ENCODE data around the gene CPNE4. TPM values are rescaled to one million over a fixed set of nuclear protein-coding genes. Genes with fewer than 3 reads are reported as not detected.

Gene CPNE4
- total and polyA plus RNA-seq, 5 experiments from 2014 or later = not detected

DNA sequence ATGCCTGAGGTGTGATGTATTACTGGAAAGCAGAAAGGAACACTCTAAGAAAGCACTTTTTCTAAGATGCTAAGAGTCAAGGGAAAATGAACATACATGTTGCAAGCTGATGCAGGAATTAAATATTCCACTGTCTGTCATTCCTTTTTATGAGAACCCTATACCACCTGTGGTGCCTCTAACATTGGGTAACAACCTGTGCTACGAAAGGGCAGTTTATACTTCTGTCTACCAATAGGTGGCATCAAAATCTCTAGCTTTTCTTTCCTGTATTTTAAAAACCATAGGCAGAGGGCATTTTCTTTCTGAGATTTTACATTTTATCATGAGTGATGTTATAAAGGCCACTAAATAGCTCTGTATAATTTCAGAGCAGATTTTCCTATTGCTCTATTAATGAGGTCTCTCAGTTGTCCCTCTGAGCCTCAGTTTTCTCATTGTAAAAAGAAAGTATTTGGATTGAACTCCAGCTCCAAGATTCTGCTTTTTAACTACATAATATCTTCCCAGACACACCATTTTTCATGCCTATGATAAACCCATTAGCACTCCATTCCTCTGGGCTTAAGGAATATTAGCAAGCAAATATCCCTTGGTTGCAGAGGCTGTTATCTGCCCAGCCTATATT, 3.5 kb upstream of the CPNE4 start:
- H3K4me3 Mint-ChIP-seq = no peak overlapping the region
- H3K27me3 Mint-ChIP-seq = peaks cover 33 to 58% (median 48%) of the 10 kb centered on the region in 5 donors
- peaks cover 0 to 6% (median 4%) of the 10 kb centered on the region in 3 donors for H3K36me3 Mint-ChIP-seq
- ATAC-seq (no peak), DNase-seq (no peak)
- peaks cover 0 to 16% (median 6%) of the 10 kb centered on the region in 9 donors for H3K9me3 Mint-ChIP-seq
- POLR2A ChIA-PET = no interaction called here
- H3K27ac Mint-ChIP-seq = no peak overlapping the region
- peaks cover 2 to 16% (median 12%) of the 10 kb centered on the region in 4 donors for H3K4me1 Mint-ChIP-seq

DNA sequence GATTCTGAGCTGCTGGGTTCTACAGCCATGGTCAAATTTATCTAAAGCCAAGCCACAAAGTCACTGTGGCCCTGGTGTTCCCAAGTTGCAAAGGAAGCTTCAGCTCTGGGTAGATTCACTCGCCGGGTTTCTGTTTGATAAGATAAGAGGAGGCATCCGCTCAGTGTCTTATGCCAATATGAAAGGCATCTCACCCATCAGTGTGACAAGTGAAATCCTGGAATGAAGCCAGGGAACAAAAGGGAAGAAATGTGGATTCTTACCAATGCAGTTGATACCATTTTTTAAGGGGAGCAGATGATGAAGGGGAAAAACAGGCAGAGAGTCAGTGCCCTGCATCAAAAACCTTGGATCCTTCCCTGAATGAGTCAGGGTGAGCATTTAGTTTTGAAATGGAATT, 2.8 kb upstream of the CPNE4 start:
- no peak overlapping the region for H3K4me3 Mint-ChIP-seq
- H3K36me3 Mint-ChIP-seq = peaks cover 0 to 10% (median 4%) of the 10 kb centered on the region in 3 donors
- POLR2A ChIA-PET = no interaction called here
- no peak overlapping the region for H3K27ac Mint-ChIP-seq
- DNase-seq (no peak), ATAC-seq (no peak)
- H3K9me3 Mint-ChIP-seq = peaks cover 0 to 16% (median 6%) of the 10 kb centered on the region in 9 donors
- H3K4me1 Mint-ChIP-seq = peaks cover 2 to 16% (median 12%) of the 10 kb centered on the region in 4 donors
- peaks cover 38 to 64% (median 55%) of the 10 kb centered on the region in 5 donors for H3K27me3 Mint-ChIP-seq

DNA sequence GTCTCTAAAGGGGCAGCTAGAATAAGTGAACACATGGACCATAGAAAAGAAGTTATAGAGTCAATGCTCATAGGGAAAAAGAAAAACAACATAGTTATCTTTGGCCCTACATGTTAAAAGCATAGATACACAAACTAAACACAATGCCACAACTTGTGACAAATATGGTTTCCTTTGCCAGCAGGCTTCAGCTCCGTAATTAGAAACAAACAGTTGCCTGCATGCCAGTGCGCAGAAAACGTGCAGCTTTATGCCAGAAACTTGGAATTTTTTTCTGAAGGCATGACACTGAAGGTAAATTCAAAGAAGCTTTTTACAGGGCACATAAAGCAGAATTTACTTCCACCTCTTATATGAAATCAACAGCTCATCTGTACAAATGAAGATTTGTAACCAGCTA, 2.2 kb upstream of the CPNE4 start:
- H3K4me3 Mint-ChIP-seq = no peak overlapping the region
- ATAC-seq = no peak

DNA sequence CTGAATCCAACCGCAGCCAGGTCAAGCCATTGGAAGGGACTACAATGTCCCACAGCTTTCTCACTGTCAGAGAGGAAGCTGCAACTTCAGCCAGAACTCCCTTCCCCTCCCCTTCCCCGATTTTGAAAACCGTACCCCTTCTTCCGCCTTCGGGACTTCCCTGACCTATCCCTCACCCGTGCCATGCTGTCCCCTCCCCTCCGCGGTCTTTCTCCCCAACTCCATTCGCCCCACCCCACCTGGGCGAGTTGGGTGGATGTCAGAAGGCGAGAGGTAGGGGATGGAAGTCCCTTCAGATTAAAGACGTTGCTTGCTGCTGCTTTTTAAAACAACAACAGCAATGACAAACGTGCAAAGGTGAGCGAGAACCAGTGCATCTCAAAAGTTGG, 723 bp downstream of the CPNE4 start:
- Mint-ChIP-seq H3K4me3 (peak overlapping the region in 5 of 10 donors; percentile 32 to 71 (median 40)), H3K27ac (no peak overlapping the region), H3K4me1 (peaks cover 2 to 16% (median 12%) of the 10 kb centered on the region in 4 donors), H3K27me3 (peaks cover 52 to 89% (median 72%) of the 10 kb centered on the region in 5 donors), H3K9me3 (peaks cover 0 to 16% (median 6%) of the 10 kb centered on the region in 9 donors), H3K36me3 (peaks cover 0 to 10% (median 4%) of the 10 kb centered on the region in 3 donors)
- DNase-seq (no peak), ATAC-seq (no peak)
- POLR2A ChIA-PET = no interaction called here

More for the DNA sequence above, 2.2 kb upstream of the CPNE4 start:
- Mint-ChIP-seq H3K4me1 (peaks cover 2 to 16% (median 12%) of the 10 kb centered on the region in 4 donors), H3K9me3 (peaks cover 0 to 16% (median 6%) of the 10 kb centered on the region in 9 donors), H3K36me3 (peaks cover 0 to 10% (median 4%) of the 10 kb centered on the region in 3 donors), H3K27me3 (peaks cover 44 to 70% (median 60%) of the 10 kb centered on the region in 5 donors), H3K27ac (no peak overlapping the region)
- POLR2A ChIA-PET = no interaction called here
- DNase-seq = no peak

DNA sequence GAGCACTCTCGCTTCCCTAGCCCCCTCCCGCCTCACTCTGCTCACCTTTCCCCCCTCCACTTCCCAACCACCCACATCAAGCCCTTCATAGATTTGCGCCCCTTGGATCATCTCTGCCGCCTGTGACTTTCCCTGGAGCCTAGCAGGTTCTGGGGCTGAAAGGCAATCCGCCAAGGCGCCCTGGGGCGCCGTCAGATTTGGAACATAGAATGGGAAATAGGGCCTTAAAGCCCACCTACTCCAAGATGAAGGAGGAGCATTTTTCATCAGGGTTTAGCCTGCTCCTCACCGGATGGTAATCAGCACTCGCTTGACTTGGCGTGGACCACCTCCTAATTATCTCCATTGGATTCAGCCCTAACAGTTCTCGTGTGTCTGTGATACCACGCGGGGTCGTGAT, 1.3 kb downstream of the CPNE4 start:
- Mint-ChIP-seq H3K27ac (no peak overlapping the region), H3K27me3 (peaks cover 51 to 92% (median 75%) of the 10 kb centered on the region in 5 donors), H3K4me3 (no peak overlapping the region), H3K36me3 (peaks cover 0 to 10% (median 4%) of the 10 kb centered on the region in 3 donors), H3K4me1 (peaks cover 2 to 16% (median 12%) of the 10 kb centered on the region in 4 donors), H3K9me3 (peaks cover 0 to 16% (median 6%) of the 10 kb centered on the region in 9 donors)
- POLR2A ChIA-PET = no interaction called here
- DNase-seq (no peak), ATAC-seq (no peak)

DNA sequence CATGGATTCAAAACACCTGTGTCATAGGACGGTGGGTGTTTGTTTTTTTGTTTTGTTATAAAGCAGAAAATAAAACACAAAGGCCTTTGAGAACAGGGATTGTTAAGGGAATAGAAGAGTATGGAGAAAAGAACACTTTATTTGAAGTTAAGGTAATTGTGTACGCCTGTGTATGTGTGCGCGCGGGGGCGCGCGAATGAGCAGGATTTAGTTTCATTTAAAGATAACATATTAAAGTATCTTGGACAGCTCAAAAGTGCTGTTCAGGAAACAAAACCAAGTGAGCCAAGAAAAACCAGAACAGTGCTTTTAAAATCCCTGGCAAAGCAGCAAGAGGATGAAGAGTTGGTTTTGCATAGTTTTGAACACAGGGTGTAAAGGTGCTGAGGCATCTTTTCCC, 1.9 kb downstream of the CPNE4 start:
- ATAC-seq (no peak), DNase-seq (no peak)
- Mint-ChIP-seq H3K4me3 (peak overlapping the region in 1 of 10 donors; percentile 9), H3K27ac (no peak overlapping the region), H3K9me3 (peaks cover 0 to 16% (median 6%) of the 10 kb centered on the region in 9 donors), H3K36me3 (peaks cover 0 to 10% (median 4%) of the 10 kb centered on the region in 3 donors), H3K27me3 (peaks cover 53 to 91% (median 77%) of the 10 kb centered on the region in 5 donors), H3K4me1 (peaks cover 2 to 16% (median 12%) of the 10 kb centered on the region in 4 donors)
- POLR2A ChIA-PET = no interaction called here

DNA sequence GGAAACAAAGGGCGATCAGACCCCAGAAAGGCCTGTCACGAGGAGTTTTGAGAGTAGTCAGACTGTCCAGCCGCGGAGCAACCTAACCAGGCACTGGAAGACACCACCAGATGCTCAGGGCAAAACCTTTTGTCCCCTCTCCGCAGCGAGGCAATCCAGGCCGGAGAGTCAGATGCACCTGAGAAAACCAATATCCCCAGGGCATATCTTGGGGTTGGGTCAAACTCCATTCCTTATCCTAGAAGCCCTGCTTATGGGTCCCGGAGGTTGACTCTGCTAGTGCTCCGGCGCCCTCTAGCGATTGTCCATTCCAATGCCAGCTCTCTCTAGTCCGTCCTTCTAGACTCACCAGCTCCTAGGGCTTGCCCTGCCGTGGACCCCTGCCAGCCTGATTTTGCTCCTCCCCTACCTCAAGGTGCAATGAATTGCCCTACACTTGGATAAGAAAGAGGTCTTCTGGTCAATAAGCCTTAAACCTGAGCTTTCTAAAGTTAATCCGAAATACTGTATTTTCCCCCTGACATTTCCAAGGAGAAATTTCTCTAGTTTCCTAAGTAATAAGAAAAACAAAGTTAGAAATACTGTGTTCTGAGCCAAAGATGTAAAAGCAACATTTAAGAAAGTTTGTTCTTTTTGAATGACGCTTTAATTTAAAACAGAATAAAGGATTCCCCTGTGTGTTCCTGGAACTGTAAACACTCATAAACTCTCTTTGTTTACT, 5.5 kb downstream of the CPNE4 start:
- POLR2A ChIA-PET = no interaction called here
- Mint-ChIP-seq H3K27me3 (peaks cover 34 to 64% (median 52%) of the 10 kb centered on the region in 5 donors), H3K4me3 (no peak overlapping the region), H3K36me3 (peaks cover 0 to 4% (median under 1%) of the 10 kb centered on the region in 3 donors), H3K4me1 (peaks cover under 1 to 9% (median 6%) of the 10 kb centered on the region in 4 donors), H3K27ac (no peak overlapping the region), H3K9me3 (peaks cover 0 to 6% (median 0%) of the 10 kb centered on the region in 9 donors)
- DNase-seq (peak in 6 of 10 donors; percentile 12 to 31 (median 18)), ATAC-seq (peak in 1 of 2 donors; percentile 20)

DNA sequence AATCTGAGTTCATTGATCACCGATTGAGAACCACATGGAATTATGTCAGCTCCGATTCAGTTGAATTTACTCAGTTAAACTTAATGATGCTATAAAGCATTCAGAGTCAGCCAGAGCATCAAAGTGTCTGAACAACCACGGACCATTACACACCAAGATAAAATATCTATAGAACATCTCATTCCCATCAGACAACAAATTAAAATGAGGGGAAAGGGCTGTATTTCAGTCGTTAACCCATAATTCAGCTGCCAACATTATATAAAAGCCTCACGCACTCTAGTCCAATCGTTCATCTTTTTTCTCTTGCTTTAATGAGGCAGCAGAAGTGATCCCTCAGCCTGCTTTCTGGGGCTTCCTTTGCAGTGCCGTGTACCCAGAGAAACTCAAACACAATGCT, 11.9 kb downstream of the CPNE4 start:
- Mint-ChIP-seq H3K27ac (no peak overlapping the region), H3K36me3 (no peaks in the 10 kb centered on the region), H3K4me1 (no peaks in the 10 kb centered on the region), H3K9me3 (no peaks in the 10 kb centered on the region), H3K4me3 (no peak overlapping the region), H3K27me3 (peaks cover 3 to 15% (median 13%) of the 10 kb centered on the region in 5 donors)
- POLR2A ChIA-PET = no interaction called here
- DNase-seq (no peak), ATAC-seq (no peak)

DNA sequence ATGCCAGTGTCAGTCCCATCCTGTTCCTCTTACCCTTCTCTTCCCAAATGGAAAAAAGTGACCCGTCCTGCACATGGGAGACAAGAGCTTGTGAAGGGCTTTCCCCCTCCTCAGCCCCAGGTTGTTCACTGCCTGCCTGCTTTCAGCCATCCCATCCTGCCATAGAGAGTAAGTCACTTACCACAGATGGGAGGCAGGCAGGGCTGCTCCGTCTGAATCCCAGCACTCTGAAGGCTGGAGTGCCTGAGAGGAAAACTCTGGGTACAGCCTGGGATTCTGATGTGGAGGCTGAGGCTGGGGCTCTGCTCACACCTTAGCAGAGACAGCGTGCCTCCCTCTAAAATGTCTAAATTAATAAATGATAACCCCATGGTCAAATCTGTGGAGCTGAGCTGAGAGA, 14.8 kb downstream of the CPNE4 start:
- DNase-seq = no peak
- ATAC-seq = no peak
- H3K36me3 Mint-ChIP-seq = no peaks in the 10 kb centered on the region

DNA sequence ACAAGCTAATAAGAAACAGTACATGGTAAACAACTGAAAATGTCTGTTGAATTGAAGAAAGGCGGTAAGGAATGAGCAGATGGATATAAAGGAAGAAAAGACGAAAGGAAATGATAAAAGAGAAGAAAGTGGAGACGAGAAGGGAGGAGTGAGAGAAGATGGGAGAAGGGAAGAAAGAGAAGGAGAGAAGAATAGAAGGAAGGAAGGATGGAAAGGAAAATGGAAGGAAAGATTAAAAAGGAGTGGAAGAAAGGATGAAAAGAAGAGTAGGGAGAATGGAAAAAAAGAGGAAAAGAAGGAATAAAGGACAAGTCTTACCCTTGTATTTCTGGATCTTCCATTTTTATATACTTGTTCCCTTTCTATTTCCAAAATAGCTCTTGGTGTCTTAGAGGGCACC, 17.7 kb downstream of the CPNE4 start:
- H3K4me1 Mint-ChIP-seq = no peaks in the 10 kb centered on the region
- POLR2A ChIA-PET = no interaction called here
- H3K4me3 Mint-ChIP-seq = no peak overlapping the region
- no peaks in the 10 kb centered on the region for H3K9me3 Mint-ChIP-seq
- ATAC-seq (no peak), DNase-seq (no peak)
- H3K36me3 Mint-ChIP-seq = no peaks in the 10 kb centered on the region
- peaks cover 8 to 24% (median 12%) of the 10 kb centered on the region in 5 donors for H3K27me3 Mint-ChIP-seq
- no peak overlapping the region for H3K27ac Mint-ChIP-seq

More for the DNA sequence above, 14.8 kb downstream of the CPNE4 start:
- no peaks in the 10 kb centered on the region for H3K4me1 Mint-ChIP-seq
- peak overlapping the region in 1 of 10 donors; percentile 35 for H3K27ac Mint-ChIP-seq
- POLR2A ChIA-PET = no interaction called here
- H3K4me3 Mint-ChIP-seq = no peak overlapping the region
- H3K27me3 Mint-ChIP-seq = peaks cover 9 to 25% (median 13%) of the 10 kb centered on the region in 5 donors
- H3K9me3 Mint-ChIP-seq = no peaks in the 10 kb centered on the region

DNA sequence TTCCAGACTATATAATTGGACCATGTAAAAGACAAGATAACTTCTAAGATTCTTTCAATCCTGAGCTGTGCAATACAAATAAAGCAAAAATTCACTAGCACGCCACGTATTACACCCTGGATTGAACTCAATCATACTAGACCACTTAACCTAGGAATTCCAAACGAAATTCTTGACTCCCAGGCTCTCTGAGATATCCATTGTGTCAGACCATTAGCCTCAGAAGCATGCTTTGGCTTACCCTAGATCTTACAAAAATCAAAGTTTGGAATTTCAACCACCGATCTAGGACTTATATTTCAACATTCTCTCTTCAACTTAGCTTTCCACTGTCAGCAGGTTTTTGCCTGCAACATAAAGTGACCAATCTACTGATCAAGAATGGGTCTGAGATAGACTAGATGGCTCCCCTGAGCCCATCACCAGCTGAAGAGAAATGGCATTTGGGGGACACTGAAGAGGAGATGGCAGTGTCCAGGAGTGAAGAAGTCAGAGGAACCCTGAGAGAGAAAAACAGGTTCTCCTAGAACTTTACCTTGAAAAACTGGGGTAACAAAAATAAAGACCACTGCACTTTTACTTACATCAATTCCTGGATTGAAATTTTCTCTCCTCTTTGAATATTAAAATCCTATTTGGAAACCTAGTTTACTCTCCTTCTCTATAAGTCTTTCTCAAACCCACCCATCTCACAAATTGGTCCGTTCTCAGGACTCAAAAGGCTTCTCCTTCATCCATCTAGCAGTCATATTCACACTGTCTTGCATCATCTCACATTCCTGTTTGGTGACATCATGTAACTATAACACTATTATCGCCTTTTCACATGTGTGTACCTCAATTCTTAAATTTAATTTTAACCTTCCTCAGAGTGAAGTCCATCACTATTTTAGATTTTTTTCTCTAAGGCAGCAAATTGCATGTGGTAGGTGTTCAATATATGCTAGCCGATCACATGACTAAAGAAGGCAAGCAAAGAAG, 18.5 kb downstream of the CPNE4 start:
- Mint-ChIP-seq H3K27me3 (peaks cover 8 to 24% (median 12%) of the 10 kb centered on the region in 5 donors), H3K36me3 (no peaks in the 10 kb centered on the region), H3K4me3 (no peak overlapping the region), H3K4me1 (no peaks in the 10 kb centered on the region), H3K27ac (no peak overlapping the region), H3K9me3 (no peaks in the 10 kb centered on the region)
- no peak for DNase-seq
- no peak for ATAC-seq
- POLR2A ChIA-PET = no interaction called here

DNA sequence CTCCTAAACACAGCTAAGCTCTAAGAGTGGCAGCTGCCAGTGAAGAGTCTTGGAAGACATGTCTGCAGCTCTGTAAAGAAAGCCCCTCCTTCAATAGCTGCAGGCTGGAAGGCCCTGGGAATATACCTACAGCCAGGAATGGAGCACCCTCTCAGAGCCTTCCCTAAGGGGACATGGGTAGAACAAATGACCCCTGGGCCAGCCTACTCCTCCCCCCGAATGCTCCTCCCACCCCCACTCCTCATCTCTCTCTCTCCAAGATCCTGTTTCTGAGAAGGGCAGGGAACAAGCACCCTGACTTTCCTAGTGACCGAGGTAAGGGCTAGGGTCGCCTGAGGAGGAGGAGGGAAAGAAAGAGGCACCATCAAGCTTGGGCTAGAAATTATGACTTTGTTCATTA, 20.7 kb downstream of the CPNE4 start:
- H3K36me3 Mint-ChIP-seq = no peaks in the 10 kb centered on the region
- POLR2A ChIA-PET = no interaction called here
- no peak overlapping the region for H3K4me3 Mint-ChIP-seq
- no peak for ATAC-seq
- DNase-seq = no peak
- no peaks in the 10 kb centered on the region for H3K4me1 Mint-ChIP-seq
- H3K27ac Mint-ChIP-seq = no peak overlapping the region
- peaks cover 4 to 24% (median 12%) of the 10 kb centered on the region in 5 donors for H3K27me3 Mint-ChIP-seq
- H3K9me3 Mint-ChIP-seq = no peaks in the 10 kb centered on the region

All from naive thymus-derived CD8-positive, alpha-beta T cell (primary cell).